T-helper 1 cell (primary cell): ENCODE measurements around the gene KIAA1217.
"Not testable (repeated sequence)": the region's sequence is repeated elsewhere in the genome, so short reads cannot be mapped to it uniquely, and the experiment has no call there.

Experiments
- DNase-seq, 5 donors: peaks; one replicate each; pipeline ENCODE4 v3.0.0-alpha.2; 2012 to 2020

KIAA1217 gene

GRCh38 chr10:24343686-24344085 lies 134.7 kb downstream of the KIAA1217 start:
- DNase-seq: no peak

GRCh38 chr10:24344279-24344678 lies 135.3 kb downstream of the KIAA1217 start:
- DNase-seq: no peak

GRCh38 chr10:24344695-24345463 lies 135.9 kb downstream of the KIAA1217 start:
- DNase-seq: no peak

DNA sequence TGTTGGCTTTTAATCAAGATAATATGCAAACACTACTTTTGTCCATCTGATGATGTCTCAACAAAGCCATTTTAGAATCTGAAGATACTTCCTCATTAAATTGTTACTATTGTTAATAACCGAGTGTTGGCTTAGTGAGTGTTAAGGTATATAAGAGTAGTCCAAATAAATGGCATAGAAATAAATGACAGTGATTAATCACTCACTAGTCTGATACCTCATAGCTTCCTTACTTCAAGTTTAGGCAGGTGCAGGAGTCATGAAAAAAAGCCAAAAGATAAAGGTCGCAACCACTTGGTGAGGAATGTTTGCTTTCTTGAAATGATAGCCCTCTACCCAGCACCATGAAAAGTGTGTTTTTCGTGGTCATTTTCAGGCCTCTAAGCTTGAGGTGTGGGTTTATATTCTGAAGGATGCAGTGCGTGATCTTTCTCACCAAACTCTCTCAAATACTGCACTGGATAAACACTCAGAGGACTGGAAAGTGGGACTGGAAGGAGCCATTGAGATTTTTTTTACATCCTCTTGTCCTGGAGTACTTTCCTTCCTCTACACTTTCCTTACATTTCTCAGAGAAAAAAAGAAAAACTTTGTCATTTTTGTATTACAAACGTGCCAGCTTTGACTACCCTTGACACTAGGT lies 138.1 kb downstream of the KIAA1217 start:
- DNase-seq: no peak

DNA sequence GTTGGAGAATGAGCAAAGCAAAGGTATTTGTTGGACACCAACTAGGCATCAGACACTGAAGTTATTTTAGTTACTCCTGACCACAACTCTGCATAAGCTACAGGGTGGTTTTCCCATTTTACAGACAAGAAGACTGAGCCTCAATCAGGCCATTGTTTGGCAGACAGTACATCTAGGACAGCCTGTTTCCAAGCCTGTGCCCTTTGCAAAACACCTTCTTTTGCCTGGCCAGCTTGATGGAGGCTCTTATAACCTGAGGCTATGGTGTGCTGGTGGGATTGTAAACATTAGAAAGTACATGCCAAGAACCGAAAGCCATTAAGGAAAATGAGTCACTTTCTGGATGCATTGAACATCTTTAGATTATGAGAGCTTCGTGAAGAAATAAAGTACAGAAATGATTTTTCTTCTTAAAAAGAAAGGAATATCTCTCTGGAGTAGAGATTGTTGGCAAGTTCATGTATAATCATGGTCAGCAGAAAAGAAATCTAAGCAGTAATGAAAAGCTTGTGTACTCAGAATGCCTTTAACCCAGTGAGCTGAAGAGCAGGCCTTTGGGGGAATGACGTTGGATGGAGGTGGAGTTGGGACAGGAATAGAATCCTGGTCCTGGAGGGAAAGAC lies 140.6 kb downstream of the KIAA1217 start:
- no peak for DNase-seq

DNA sequence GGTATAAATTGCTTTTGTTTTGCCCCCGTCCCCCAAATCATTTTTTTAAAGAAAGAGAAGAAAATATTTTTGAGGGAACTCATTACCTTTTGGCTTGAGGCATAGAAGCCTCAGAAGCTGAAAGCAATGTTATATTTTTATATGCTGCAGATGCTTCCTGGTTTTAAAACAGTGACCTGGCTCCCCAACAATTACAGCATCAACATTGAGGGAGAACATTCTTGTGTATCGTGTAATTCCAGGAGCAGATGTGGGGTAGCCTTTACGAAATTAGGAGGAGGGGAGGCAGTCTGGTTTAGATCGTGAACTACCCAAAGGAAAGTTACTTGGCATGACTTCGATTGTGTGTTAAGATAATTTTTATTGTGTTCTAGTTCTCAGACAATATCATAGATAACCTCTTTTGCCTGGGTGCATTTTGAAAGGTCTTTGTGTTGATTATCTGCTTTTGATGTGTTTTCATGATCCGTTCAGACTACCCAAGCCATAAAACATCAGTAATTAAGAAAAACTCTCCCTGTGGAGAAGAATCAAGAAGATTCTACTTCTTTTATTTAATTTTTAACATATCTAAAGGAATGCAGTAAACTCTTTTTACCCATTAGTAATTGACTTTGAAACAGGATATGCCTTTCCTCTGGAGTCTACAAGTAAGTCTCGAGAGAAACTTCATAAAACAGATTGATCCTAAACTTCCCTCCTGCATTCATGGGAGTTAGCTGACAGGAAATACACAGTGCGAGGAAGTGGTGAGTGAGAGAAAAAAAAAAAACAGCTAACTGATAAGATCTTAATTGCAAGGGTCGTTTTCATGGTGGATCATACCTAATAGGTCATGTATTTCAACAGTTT lies 141.4 kb downstream of the KIAA1217 start:
- DNase-seq: no peak

GRCh38 chr10:24350922-24351225 lies 141.9 kb downstream of the KIAA1217 start:
- not testable (repeated sequence) for DNase-seq

- no peak for DNase-seq
These were observed 143.0 kb downstream of the KIAA1217 start for GRCh38 chr10:24351961-24352360.

DNA sequence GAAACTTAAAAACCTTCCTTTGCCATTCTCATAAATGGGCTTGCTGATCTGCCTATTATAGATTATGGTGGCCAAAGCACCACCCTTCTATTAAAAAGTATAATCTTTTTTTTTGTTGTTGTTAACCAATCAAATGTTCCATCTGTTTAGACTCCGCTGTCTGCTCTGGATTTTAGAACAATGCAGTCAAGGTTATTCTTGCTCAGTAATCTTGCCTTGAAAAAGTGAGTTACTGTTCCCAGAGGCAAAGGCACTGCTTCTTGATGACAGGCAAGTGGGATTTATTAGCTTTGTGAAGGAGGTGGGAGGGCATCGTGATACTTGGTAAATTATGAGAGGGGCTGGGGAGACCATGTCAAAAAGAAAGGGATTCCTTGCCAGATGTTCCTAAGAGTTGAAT lies 143.5 kb downstream of the KIAA1217 start:
- no peak for DNase-seq

DNA sequence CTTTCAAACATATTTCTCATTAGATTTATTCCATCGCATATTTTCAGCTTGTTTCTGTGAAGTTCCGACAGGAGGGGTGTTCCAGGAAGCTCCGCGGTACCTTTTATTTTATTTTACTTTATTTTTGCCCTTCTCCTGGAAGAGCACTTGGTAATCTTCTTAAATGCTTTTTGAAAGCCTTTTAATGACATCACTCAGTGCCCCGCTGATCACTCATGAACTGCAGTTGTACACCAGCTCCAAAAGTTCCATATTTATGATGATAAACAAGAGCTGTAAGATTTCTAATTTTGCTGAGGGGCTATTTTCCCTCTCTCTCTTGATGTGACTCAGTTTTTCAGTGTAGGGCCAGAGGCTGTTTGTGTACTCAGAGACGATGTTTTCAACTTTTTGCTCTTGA lies 144.4 kb downstream of the KIAA1217 start:
- no peak for DNase-seq

- no peak for DNase-seq
These were observed 146.2 kb downstream of the KIAA1217 start for GRCh38 chr10:24355056-24355688.

- no peak for DNase-seq
These were observed 148.5 kb downstream of the KIAA1217 start for GRCh38 chr10:24357344-24358004.

GRCh38 chr10:24358022-24358421 lies 149.1 kb downstream of the KIAA1217 start:
- no peak for DNase-seq

DNA sequence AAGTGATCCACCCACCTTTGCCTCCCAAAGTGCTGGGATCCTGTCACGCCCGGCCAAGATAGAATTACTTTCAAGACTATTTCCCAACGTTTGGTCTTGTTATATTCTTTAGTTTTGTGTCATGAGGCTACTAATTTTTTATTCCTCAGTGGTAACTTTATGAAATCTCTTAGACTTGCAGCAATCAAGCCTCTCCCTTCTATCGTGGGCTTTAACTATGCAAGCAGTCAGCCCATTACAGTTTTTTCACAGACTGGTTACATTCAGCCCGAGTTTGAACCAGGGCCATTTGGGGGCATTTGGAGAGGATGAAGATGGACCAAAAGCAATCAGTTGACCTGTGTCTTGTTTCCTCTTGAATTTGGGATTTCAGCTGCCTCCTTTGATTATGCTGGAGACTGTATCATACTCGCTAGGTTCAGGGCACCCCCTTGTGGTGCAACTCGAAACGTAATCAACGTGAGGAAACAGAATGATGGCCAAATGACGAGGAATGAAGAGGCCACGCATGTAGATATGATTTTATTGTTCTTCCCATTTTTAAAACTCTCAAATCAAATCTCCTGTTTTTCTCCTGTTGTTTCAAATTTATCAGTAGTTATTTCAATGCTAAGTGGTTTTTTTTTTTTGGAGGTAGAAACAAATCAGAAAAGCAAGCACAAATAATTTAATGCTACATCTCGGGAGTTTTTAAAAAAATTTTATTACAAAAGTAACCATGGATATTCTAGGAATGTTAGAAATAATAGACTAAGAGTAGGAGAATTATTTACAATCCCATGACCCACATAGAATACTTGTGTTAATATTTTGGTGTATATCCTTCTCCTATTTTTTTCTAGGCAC lies 151.6 kb downstream of the KIAA1217 start:
- peak in 2 of 5 donors; percentile 1 to 29 for DNase-seq

DNA sequence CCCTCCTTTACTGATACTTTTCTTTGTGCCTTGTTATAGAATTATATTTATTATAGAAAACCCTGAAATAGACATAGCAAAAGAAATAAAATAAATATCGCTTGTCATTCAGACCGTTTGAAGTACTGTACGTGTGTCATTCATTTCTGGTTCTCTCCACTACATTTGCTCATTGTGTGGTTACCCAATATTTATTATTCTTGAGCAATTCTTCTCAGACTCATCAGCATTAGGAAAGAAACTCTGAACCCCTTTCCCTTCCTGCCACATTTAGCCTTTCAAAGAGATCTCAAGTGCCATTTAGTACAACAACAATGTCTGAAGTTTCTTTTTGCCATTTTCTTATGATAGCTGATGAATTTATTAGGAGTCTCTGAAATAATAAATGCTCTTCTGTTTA lies 154.1 kb downstream of the KIAA1217 start:
- no peak for DNase-seq

DNA sequence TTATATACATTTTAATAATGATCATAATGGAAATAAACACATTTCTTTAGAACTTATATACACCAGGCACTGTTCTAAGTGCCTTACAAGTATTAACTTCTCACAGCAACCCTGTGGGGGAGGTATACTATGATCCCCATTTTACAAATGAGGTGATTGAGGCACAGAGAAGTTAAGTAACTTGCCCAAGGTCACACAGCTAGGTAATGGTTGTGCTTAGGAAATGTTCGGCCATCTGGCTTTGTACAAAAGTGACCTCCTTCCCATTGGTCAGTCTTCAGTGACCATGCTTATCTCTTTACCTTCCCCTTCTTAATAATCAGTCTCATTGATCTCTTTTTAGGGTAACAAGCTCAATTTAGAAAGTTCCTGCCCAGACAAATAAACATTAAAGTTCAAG lies 158.8 kb downstream of the KIAA1217 start:
- no peak for DNase-seq

- no peak for DNase-seq
These were observed 161.9 kb downstream of the KIAA1217 start for GRCh38 chr10:24370877-24371276.

- DNase-seq: no peak
These were observed 162.5 kb downstream of the KIAA1217 start for GRCh38 chr10:24371396-24371795.

DNA sequence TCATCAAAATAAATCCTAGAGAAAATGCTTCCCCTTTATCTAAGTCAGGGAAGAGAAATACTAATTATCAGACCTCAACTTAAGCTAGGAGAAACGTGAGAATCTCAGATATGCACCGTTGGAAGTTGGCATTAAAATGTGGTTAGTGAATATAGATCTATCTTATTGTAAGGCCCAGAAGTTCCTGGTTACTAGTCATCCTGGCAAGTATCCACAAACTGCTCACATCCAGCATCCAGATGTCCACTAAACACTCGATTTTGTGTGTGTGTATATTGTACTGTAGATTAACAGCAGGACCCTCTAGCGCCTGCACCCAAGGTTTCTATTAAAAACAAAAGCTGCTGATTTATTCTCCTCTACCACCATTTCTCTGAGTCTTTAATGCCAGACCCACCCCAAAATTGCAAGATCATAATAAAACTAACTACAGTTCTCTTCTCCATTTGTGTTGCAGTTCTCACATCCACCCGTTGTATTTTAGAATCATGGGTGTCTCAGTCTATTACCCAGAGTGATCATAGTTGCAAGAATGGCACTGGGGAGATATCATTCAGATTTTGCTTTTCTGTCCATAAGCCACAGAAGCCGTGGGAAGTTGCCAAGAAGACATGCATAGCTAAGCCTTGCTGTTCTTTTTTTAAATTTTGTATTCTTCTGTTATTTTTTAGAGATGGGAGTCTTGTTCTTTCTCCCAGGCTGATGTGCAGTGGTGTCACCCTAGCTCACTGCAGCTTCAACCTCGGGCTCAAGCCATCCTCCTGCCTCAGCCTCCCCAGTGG lies 165.4 kb downstream of the KIAA1217 start:
- DNase-seq: no peak

- no peak for DNase-seq
These were observed 166.6 kb downstream of the KIAA1217 start for GRCh38 chr10:24375510-24375909.
